HG03378 (cell line): ENCODE data around the gene ZIC3.

ENCODE experiments used
- ATAC-seq: cut with Tn5 transposase; IDR thresholded peaks from one replicate; pipeline ENCODE4 v1.9.1; 2021; ENCODE audit warnings: mild to moderate bottlenecking, moderate library complexity; ENCODE audit not compliant: unreplicated experiment

Gene ZIC3

DNA sequence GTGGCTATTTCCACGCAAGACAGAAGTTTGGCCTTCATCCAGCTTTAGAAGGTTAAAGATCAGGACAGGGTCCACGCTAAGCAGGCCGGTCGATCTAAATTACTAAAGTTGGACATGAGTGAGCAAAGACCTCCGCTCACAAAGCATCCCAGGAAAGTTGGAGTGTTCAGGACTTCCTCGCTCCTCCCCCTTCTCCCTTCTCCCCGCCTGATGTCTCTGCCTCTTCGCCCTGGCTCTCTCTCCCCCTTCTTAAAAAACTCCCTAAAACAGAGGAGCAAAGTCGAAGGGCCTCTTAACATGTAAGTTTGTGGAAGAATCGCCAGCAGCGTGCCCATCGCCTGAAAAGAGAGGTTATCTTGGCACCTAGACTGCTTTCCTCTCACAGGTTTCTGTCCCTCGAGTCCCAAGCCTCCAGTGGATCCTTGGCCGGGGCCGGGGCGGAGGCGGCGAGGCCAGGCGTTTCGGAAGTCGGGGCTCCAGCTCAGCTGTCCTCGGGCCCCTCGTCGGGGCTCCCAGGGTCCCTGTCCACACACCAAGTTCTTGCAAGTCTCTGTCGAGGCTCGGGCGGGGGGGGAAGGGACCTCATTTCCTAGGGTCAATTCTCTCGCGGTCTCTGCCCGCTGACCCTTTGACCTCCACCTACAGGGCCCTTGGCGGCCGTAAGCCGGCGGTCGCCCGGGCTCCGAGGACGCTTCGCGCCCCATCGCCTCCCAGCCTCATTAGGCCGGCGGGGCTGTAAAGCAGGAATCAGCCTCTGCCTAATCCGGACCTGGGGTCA is 7.6 kb downstream of the ZIC3 start:
- ATAC-seq, result no peak

GRCh38 chrX:137574102-137574783 is 8.3 kb downstream of the ZIC3 start:
- no peak for ATAC-seq

- no peak for ATAC-seq
Observed at GRCh38 chrX:137574784-137575293, 8.9 kb downstream of the ZIC3 start.

GRCh38 chrX:137575596-137576255 is 9.8 kb downstream of the ZIC3 start:
- no peak for ATAC-seq

GRCh38 chrX:137587151-137587550 is 21.2 kb downstream of the ZIC3 start:
- ATAC-seq, result no peak

GRCh38 chrX:137600769-137601168 is 34.8 kb downstream of the ZIC3 start:
- no peak for ATAC-seq
